IMR-90 (cell line): ENCODE results near the gene FUT7.

Source experiments
- CEBPB ChIP-seq: IDR thresholded peaks from 2 replicates; pipeline ENCODE4 v1.6.1; 2012; ENCODE audit warnings: low read depth, low read length, improper control_type of control experiment
- POLR2A ChIP-seq: IDR thresholded peaks from 2 replicates; pipeline ENCODE4 v1.6.1; 2012; ENCODE audit warnings: mild to moderate bottlenecking, low read depth, low read length
- RFX5 ChIP-seq: IDR thresholded peaks from 2 replicates; pipeline ENCODE4 v1.8.0; 2012; ENCODE audit warnings: low read depth, mild to moderate bottlenecking, low read length, moderate library complexity
- TF ChIP-seq, protein P1 (sequence below): conservative IDR thresholded peaks from 2 replicates; pipeline ENCODE4 v1.5.1; 2012; ENCODE audit warnings: mild to moderate bottlenecking, low read depth, low read length, improper control_type of control experiment

DNA sequence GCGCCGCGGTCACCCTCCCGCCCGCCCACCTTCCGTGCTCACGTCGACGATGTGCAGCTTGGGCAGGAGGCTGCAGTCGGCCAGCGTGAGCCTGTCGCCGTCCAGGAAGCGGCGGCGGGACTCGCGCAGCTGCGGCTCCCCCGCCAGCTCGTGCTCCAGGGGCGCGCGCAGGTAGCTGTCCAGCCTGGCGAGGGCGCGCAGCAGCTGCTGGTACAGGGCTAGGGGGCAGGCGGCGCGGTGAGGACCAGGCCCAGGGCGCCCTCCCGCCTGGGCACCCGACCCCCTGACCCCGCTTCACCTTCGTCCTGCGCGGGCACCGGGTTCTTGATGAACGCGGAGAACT lies 37.0 kb downstream of the FUT7 start:
- TF ChIP-seq RFX5, result no peak
- no peak for TF ChIP-seq POLR2A
- TF ChIP-seq, protein P1, sequence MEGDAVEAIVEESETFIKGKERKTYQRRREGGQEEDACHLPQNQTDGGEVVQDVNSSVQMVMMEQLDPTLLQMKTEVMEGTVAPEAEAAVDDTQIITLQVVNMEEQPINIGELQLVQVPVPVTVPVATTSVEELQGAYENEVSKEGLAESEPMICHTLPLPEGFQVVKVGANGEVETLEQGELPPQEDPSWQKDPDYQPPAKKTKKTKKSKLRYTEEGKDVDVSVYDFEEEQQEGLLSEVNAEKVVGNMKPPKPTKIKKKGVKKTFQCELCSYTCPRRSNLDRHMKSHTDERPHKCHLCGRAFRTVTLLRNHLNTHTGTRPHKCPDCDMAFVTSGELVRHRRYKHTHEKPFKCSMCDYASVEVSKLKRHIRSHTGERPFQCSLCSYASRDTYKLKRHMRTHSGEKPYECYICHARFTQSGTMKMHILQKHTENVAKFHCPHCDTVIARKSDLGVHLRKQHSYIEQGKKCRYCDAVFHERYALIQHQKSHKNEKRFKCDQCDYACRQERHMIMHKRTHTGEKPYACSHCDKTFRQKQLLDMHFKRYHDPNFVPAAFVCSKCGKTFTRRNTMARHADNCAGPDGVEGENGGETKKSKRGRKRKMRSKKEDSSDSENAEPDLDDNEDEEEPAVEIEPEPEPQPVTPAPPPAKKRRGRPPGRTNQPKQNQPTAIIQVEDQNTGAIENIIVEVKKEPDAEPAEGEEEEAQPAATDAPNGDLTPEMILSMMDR, result no peak
- TF ChIP-seq CEBPB, result no peak
